ENCODE data around the gene LYVE1. TPM values are rescaled to one million over a fixed set of nuclear protein-coding genes. Genes with fewer than 3 reads are reported as not detected.

LYVE1 gene
- total RNA-seq, 1 donor from 2014 or later: 95.2 TPM

DNA sequence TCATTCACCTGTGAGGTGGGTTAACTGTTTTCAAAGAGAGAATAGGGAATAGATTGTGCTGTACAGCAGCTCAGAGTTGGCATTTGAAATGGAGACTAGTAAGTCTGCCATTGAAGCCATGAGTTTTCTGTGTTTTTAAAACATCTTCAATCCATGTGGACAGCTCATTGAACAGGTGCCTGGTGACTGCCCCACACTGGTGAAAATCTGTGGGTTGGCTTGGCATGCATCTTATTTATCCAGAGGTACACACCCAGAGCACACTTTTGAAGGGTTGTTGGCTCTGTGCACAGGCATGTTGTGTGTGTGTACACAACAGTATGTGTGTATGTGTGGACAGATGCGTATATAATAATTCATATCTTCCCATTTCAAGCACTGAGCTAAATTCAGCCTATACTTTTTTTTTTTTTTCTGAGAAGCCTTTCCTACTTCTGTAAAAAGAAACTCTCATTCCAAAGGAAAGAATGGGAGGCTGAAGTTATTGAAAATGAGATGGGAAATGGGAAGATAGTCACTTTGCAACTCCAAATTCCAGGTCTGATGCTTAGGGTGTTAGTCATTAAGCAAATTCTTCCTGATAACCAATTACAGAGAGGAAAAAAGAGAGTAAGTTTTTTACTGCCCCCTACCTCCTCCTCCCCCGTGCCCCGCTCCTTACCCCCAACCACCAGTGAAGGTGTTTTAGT lies 7.0 kb upstream of the LYVE1 start:
- TF ChIP-seq CTCF (IDR thresholded peaks at IDR 0.05): no peak
- H3K36me3 ChIP-seq: no peaks in the 10 kb centered on the region
- H3K9me3 ChIP-seq: no peaks in the 10 kb centered on the region
- DNase-seq: no peak
- H3K4me1 ChIP-seq: peaks cover 17% of the 10 kb centered on the region
- no peaks in the 10 kb centered on the region for H3K27me3 ChIP-seq (ENCODE audit: low read depth)
- ATAC-seq: no peak
- no peak overlapping the region for H3K4me3 ChIP-seq
- no peak overlapping the region for H3K27ac ChIP-seq
- intact Hi-C loops (cut with DNase I): no loop called here

DNA sequence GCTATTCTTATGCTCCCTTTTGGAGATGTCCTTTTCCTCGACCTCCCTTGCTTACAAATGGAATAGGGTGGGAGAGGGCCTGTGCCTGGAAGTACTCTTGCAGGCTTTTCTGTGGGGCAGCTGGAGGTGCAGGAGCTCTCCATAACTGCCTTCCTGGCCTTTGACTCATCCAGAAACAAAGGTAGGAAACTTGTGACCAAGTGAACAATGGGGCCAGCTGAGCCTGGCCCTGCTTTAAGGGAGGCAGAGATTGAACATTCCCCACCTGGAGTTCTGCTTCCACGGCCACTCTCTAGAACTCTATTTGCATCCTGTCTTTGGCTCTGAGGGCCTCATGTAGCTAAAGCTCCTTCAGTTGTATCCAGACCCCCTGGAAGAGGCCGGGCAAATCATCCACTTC lies 5.1 kb upstream of the LYVE1 start:
- H3K27me3 ChIP-seq (ENCODE audit: low read depth): no peaks in the 10 kb centered on the region
- H3K4me1 ChIP-seq: no peaks in the 10 kb centered on the region
- intact Hi-C loops (cut with DNase I): no loop called here
- H3K27ac ChIP-seq: no peak overlapping the region
- no peak for TF ChIP-seq CTCF (IDR thresholded peaks at IDR 0.05)
- ATAC-seq: no peak
- no peak overlapping the region for H3K4me3 ChIP-seq
- no peaks in the 10 kb centered on the region for H3K9me3 ChIP-seq
- no peaks in the 10 kb centered on the region for H3K36me3 ChIP-seq
- no peak for DNase-seq

- H3K27me3 ChIP-seq (ENCODE audit: low read depth): no peaks in the 10 kb centered on the region
- no peaks in the 10 kb centered on the region for H3K4me1 ChIP-seq
- H3K9me3 ChIP-seq: no peaks in the 10 kb centered on the region
- DNase-seq: no peak
- ATAC-seq: no peak
- intact Hi-C loops (cut with DNase I): no loop called here
- no peaks in the 10 kb centered on the region for H3K36me3 ChIP-seq
- no peak overlapping the region for H3K27ac ChIP-seq
- no peak for TF ChIP-seq CTCF (IDR thresholded peaks at IDR 0.05)
- H3K4me3 ChIP-seq: no peak overlapping the region
Observed at GRCh38 chr11:10573028-10573427, 4.6 kb upstream of the LYVE1 start.

GRCh38 chr11:10572533-10572932 lies 4.1 kb upstream of the LYVE1 start:
- no peak for TF ChIP-seq CTCF (IDR thresholded peaks at IDR 0.05)
- H3K9me3 ChIP-seq: no peaks in the 10 kb centered on the region
- DNase-seq: no peak
- intact Hi-C loops (cut with DNase I): no loop called here
- no peak for ATAC-seq
- H3K36me3 ChIP-seq: no peaks in the 10 kb centered on the region
- H3K4me3 ChIP-seq: no peak overlapping the region
- no peaks in the 10 kb centered on the region for H3K27me3 ChIP-seq (ENCODE audit: low read depth)
- no peak overlapping the region for H3K27ac ChIP-seq
- H3K4me1 ChIP-seq: no peaks in the 10 kb centered on the region

GRCh38 chr11:10567446-10567845 lies 1.0 kb downstream of the LYVE1 start:
- intact Hi-C loops (cut with DNase I): no loop called here
- ATAC-seq: no peak
- H3K4me1 ChIP-seq: peaks cover 9% of the 10 kb centered on the region
- no peak for DNase-seq
- no peaks in the 10 kb centered on the region for H3K9me3 ChIP-seq
- peak overlapping the region; percentile 21 for H3K4me3 ChIP-seq
- no peak for TF ChIP-seq CTCF (IDR thresholded peaks at IDR 0.05)
- H3K27ac ChIP-seq: no peak overlapping the region
- H3K27me3 ChIP-seq (ENCODE audit: low read depth): no peaks in the 10 kb centered on the region
- no peaks in the 10 kb centered on the region for H3K36me3 ChIP-seq
